T-cell (primary cell): Measurements from ENCODE around the gene RHOT2. TPM values are rescaled to one million over a fixed set of nuclear protein-coding genes. Genes with fewer than 3 reads are reported as not detected.
A peak's percentile ranks its signal among the peaks of the same experiment; 100 is the strongest.
"Not testable (repeated sequence)": the region's sequence is repeated elsewhere in the genome, so short reads cannot be mapped to it uniquely, and the experiment has no call there.

Source experiments
- ATAC-seq, 4 experiments: fragments of 200-7000 bp in 3 of 4; fragments of 150-1000 bp in 1 of 4; cut with Tn5 transposase; replicated peaks in 1 of 4; 1 replicate in 3 of 4; 2 replicates in 1 of 4; pipeline ENCODE4 v1.10.0; 2021; ENCODE audit warnings: moderate library complexity in 3 of 4, mild to moderate bottlenecking in 2 of 4, moderate number of reproducible peaks in 1 of 4
- CTCF ChIA-PET, 2 donors: fragments of 300-600 bp; sonication (Branson Sonifier 250); formaldehyde crosslinking; loops; one replicate each; lab custom pipeline; 2022; ENCODE audit warnings: antibody characterized with exemption in 2 of 2; lab: Charles Lee
- POLR2A ChIA-PET, 2 donors: fragments of 300-600 bp; sonication (Branson Sonifier 250); formaldehyde crosslinking; loops; one replicate each; lab custom pipeline; 2022; ENCODE audit warnings: antibody characterized with exemption in 2 of 2; lab: Charles Lee
- DNase-seq, 35 experiments: peaks; one replicate each; pipeline versions ENCODE4 v3.0.0 to v3.0.0-alpha.2; 2013 to 2023
- H3K27ac ChIP-seq: one replicate; pipeline ENCODE4 v1.5.1; 2013; ENCODE audit warnings: low read length
- H3K27me3 ChIP-seq, 2 experiments: replicated peaks in 1 of 2; 1 replicate in 1 of 2; 2 replicates in 1 of 2; pipeline versions ENCODE4 v1.6.1 to v1.7.0; 2013; ENCODE audit warnings: low read length in 1 of 2, mixed read lengths in 1 of 2; ENCODE audit not compliant: control insufficient read depth in 2 of 2, insufficient read depth in 2 of 2; ENCODE audit errors: extremely low read depth in 1 of 2
- H3K36me3 ChIP-seq, 2 donors: 1 replicate in 1 of 2; 2 replicates in 1 of 2; pipeline versions ENCODE4 v1.6.1 to v1.7.0; 2013; ENCODE audit warnings: low read length in 1 of 2; ENCODE audit not compliant: control insufficient read depth in 2 of 2, insufficient read depth in 1 of 2; ENCODE audit errors: extremely low read depth in 1 of 2
- H3K4me1 ChIP-seq, 2 experiments: 1 replicate in 1 of 2; 2 replicates in 1 of 2; pipeline versions ENCODE4 v1.6.1 to v1.7.0; 2013; ENCODE audit warnings: low read length in 2 of 2, mixed read lengths in 1 of 2; ENCODE audit not compliant: insufficient read depth in 2 of 2, control insufficient read depth in 1 of 2; ENCODE audit errors: extremely low read depth in 1 of 2
- H3K4me3 ChIP-seq, 2 donors: 1 replicate in 1 of 2; 2 replicates in 1 of 2; pipeline versions ENCODE4 v1.5.1 to v1.7.0; 2013; ENCODE audit warnings: mild to moderate bottlenecking in 2 of 2, low read length in 1 of 2, moderate library complexity in 1 of 2; ENCODE audit not compliant: control insufficient read depth in 1 of 2; ENCODE audit errors: extremely low read depth in 1 of 2
- H3K9me3 ChIP-seq: 2 replicates; pipeline ENCODE4 v1.7.0; 2013
- H3K27ac Mint-ChIP-seq, 2 donors: one replicate each; pipeline ENCODE4 v1.8.0; 2020 to 2021; ENCODE audit warnings: mild to moderate bottlenecking in 2 of 2, mixed read lengths in 2 of 2
- H3K27me3 Mint-ChIP-seq, 2 donors: one replicate each; pipeline ENCODE4 v1.8.0; 2021 to 2022; ENCODE audit warnings: mixed read lengths in 2 of 2
- H3K36me3 Mint-ChIP-seq: one replicate; pipeline ENCODE4 v1.8.0; 2021; ENCODE audit warnings: mixed read lengths
- H3K4me1 Mint-ChIP-seq, 3 donors: one replicate each; pipeline ENCODE4 v1.8.0; 2020 to 2022; ENCODE audit warnings: mixed read lengths in 3 of 3, mild to moderate bottlenecking in 1 of 3
- H3K4me3 Mint-ChIP-seq, 3 donors: one replicate each; pipeline ENCODE4 v1.8.0; 2020 to 2022; ENCODE audit warnings: mild to moderate bottlenecking in 3 of 3, mixed read lengths in 3 of 3, moderate library complexity in 3 of 3
- H3K9me3 Mint-ChIP-seq, 3 donors: one replicate each; pipeline ENCODE4 v1.8.0; 2020 to 2022; ENCODE audit warnings: mixed read lengths in 3 of 3
- WGBS: methylation state at CpG from one replicate; pipeline ENCODE4 v1.1.5; 2013; ENCODE audit warnings: missing lambda C conversion rate; ENCODE audit not compliant: insufficient coverage; 5-methylcytosine and 5-hydroxymethylcytosine counted together
- total RNA-seq, 35 experiments: library from RNA in 6 of 35; stranded (reverse) in 6 of 35; fragments of 120-200 nt in 1 of 35; gene quantifications; one replicate each; pipeline versions ENCODE4 v1.2.1 to v1.2.4 and lab custom pipeline; 2013 to 2026

The RHOT2 gene
- total RNA-seq, 5 donors from 2014 or later (not counting 1 experiment from before 2014, with no cell fraction given) = 181 to 320 (median 286) TPM

GRCh38 chr16:709566-710499, 41.9 kb downstream of the RHOT2 start:
- H3K27ac ChIP-seq = no peak overlapping the region
- H3K27me3 Mint-ChIP-seq = peaks cover 25 to 49% of the 10 kb centered on the region in 2 donors
- ChIA-PET CTCF (interaction anchor here in 1 of 2 donors (2.1 kb wide), 1 partner anchor 15 kb away, joined by 5 read pairs; no protein-coding TSS in a partner anchor), POLR2A (no interaction called here)
- peaks cover 0 to 28% of the 10 kb centered on the region in 2 experiments for H3K4me1 ChIP-seq
- ATAC-seq (no peak), DNase-seq (no peak)
- peaks cover 8 to 77% of the 10 kb centered on the region in 2 experiments for H3K27me3 ChIP-seq
- WGBS = 46% methylated on average over 26 of the region's 30 CpGs
- H3K9me3 ChIP-seq = no peaks in the 10 kb centered on the region
- peaks cover 0 to 15% (median 3%) of the 10 kb centered on the region in 3 donors for H3K4me1 Mint-ChIP-seq
- H3K36me3 ChIP-seq = no peaks in the 10 kb centered on the region
- no peaks in the 10 kb centered on the region for H3K9me3 Mint-ChIP-seq
- H3K27ac Mint-ChIP-seq = no peak overlapping the region
- H3K4me3 ChIP-seq = no peak overlapping the region
- no peaks in the 10 kb centered on the region for H3K36me3 Mint-ChIP-seq
- no peak overlapping the region for H3K4me3 Mint-ChIP-seq

GRCh38 chr16:710500-711075, 42.7 kb downstream of the RHOT2 start:
- Histone ChIP-seq H3K36me3 (no peaks in the 10 kb centered on the region), H3K9me3 (no peaks in the 10 kb centered on the region), H3K27me3 (peaks cover 8 to 74% of the 10 kb centered on the region in 2 experiments), H3K27ac (no peak overlapping the region), H3K4me3 (no peak overlapping the region), H3K4me1 (peaks cover 0 to 25% of the 10 kb centered on the region in 2 experiments)
- H3K4me3 Mint-ChIP-seq = no peak overlapping the region
- ChIA-PET POLR2A (no interaction called here), CTCF (interaction anchor here in 1 of 2 donors (2.1 kb wide), 1 partner anchor 15 kb away, joined by 5 read pairs; no protein-coding TSS in a partner anchor)
- H3K4me1 Mint-ChIP-seq = peaks cover 0 to 15% (median 3%) of the 10 kb centered on the region in 3 donors
- H3K9me3 Mint-ChIP-seq = no peaks in the 10 kb centered on the region
- no peak for ATAC-seq
- no peak for DNase-seq
- peaks cover 25 to 49% of the 10 kb centered on the region in 2 donors for H3K27me3 Mint-ChIP-seq
- H3K36me3 Mint-ChIP-seq = no peaks in the 10 kb centered on the region
- 73% methylated on average over 18 of the region's 21 CpGs for WGBS
- no peak overlapping the region for H3K27ac Mint-ChIP-seq

GRCh38 chr16:711084-711483, 43.2 kb downstream of the RHOT2 start:
- Histone ChIP-seq H3K4me3 (no peak overlapping the region), H3K9me3 (no peaks in the 10 kb centered on the region), H3K36me3 (no peaks in the 10 kb centered on the region), H3K4me1 (peaks cover 0 to 28% of the 10 kb centered on the region in 2 experiments), H3K27ac (no peak overlapping the region), H3K27me3 (peaks cover 8 to 76% of the 10 kb centered on the region in 2 experiments)
- H3K27me3 Mint-ChIP-seq = peaks cover 25 to 49% of the 10 kb centered on the region in 2 donors
- no peaks in the 10 kb centered on the region for H3K36me3 Mint-ChIP-seq
- DNase-seq (no peak), ATAC-seq (no peak)
- POLR2A ChIA-PET = no interaction called here
- no peaks in the 10 kb centered on the region for H3K9me3 Mint-ChIP-seq
- no peak overlapping the region for H3K4me3 Mint-ChIP-seq
- no peak overlapping the region for H3K27ac Mint-ChIP-seq
- 74% methylated on average over 11 of the region's 12 CpGs for WGBS
- CTCF ChIA-PET = interaction anchor here in 1 of 2 donors (2.1 kb wide), 1 partner anchor 16 kb away, joined by 5 read pairs; no protein-coding TSS in a partner anchor
- H3K4me1 Mint-ChIP-seq = peaks cover 3 to 18% (median 5%) of the 10 kb centered on the region in 3 donors

GRCh38 chr16:711548-712320, 43.8 kb downstream of the RHOT2 start:
- ChIA-PET POLR2A (no interaction called here), CTCF (interaction anchor here (0.8 to 2.1 kb wide), 6 partner anchors 9 to 391 kb away, joined by 3 to 5 read pairs (median 4); partner anchors contain the start of genes ANTKMT (in 1 of the 2), CCDC78 (in 1 of the 2), CHTF18 (in 1 of the 2) and RPUSD1 (in 1 of the 2))
- H3K27ac Mint-ChIP-seq = no peak overlapping the region
- peaks cover 8 to 76% of the 10 kb centered on the region in 2 experiments for H3K27me3 ChIP-seq
- no peak overlapping the region for H3K4me3 Mint-ChIP-seq
- peak; percentile 40 to 89 (median 67) for DNase-seq
- peaks cover 23 to 48% of the 10 kb centered on the region in 2 donors for H3K27me3 Mint-ChIP-seq
- H3K4me1 ChIP-seq = peaks cover 0 to 28% of the 10 kb centered on the region in 2 experiments
- H3K9me3 ChIP-seq = no peaks in the 10 kb centered on the region
- no peaks in the 10 kb centered on the region for H3K36me3 ChIP-seq
- no peaks in the 10 kb centered on the region for H3K36me3 Mint-ChIP-seq
- H3K4me3 ChIP-seq = no peak overlapping the region
- WGBS = 10% methylated on average over 8 of the region's 25 CpGs
- ATAC-seq = peak; percentile 41 to 55 (median 44)
- H3K4me1 Mint-ChIP-seq = peaks cover 6 to 16% (median 7%) of the 10 kb centered on the region in 3 donors
- H3K27ac ChIP-seq = no peak overlapping the region
- H3K9me3 Mint-ChIP-seq = no peaks in the 10 kb centered on the region

- peaks cover 8 to 71% of the 10 kb centered on the region in 2 experiments for H3K27me3 ChIP-seq
- peaks cover 6 to 14% (median 7%) of the 10 kb centered on the region in 3 donors for H3K4me1 Mint-ChIP-seq
- H3K9me3 Mint-ChIP-seq, POLR2A ChIA-PET, H3K36me3 ChIP-seq, H3K36me3 Mint-ChIP-seq, H3K4me3 ChIP-seq, H3K9me3 ChIP-seq, ATAC-seq, H3K27ac Mint-ChIP-seq, H3K27ac ChIP-seq: not testable (repeated sequence)
- H3K27me3 Mint-ChIP-seq = peaks cover 21 to 40% of the 10 kb centered on the region in 2 donors
- DNase-seq = peak in 13 of 35 experiments; percentile 26 to 61 (median 37)
- peaks cover 0 to 28% of the 10 kb centered on the region in 2 experiments for H3K4me1 ChIP-seq
- CTCF ChIA-PET = interaction anchor here (0.5 to 1.6 kb wide), 4 partner anchors 8 to 473 kb away, joined by 3 to 5 read pairs (median 4); partner anchors contain the start of genes ANTKMT (in 1 of the 2) and CCDC78 (in 1 of the 2)
- peak overlapping the region in 1 of 3 donors; percentile 12 for H3K4me3 Mint-ChIP-seq
- 51% methylated on average over 3 of the region's 13 CpGs for WGBS
Measured at GRCh38 chr16:712740-713250, 44.9 kb downstream of the RHOT2 start.
